ENCODE data around the gene DGKE. TPM values are rescaled to one million over a fixed set of nuclear protein-coding genes. Genes with fewer than 3 reads are reported as not detected.

DGKE gene
- total and polyA plus RNA-seq, 2 of the 13 experiments (the other 11 are each of a cell fraction or from before 2014, with no cell fraction given): 3.2 to 5.3 TPM

GRCh38 chr17:56909742-56910508, 76.0 kb downstream of the DGKE start (continued):
- TF ChIP-seq TFDP1 (CRISPR knock-in tag; IDR thresholded peaks at IDR 0.05; ENCODE audit: borderline replicate concordance): no peak
- no peak for TF ChIP-seq ADNP (CRISPR knock-in tag; IDR thresholded peaks at IDR 0.05)
- no peak for TF ChIP-seq ZNF333 (CRISPR knock-in tag; IDR thresholded peaks at IDR 0.05; ENCODE audit: borderline replicate concordance)
- no peak for TF ChIP-seq ISX (CRISPR knock-in tag; conservative IDR thresholded peaks at IDR 0.05)
- TF ChIP-seq XBP1 (CRISPR knock-in tag; IDR thresholded peaks at IDR 0.05): no peak
- TF ChIP-seq ZNF572 (CRISPR knock-in tag; IDR thresholded peaks at IDR 0.05): no peak
- no peak for TF ChIP-seq TMF1 (CRISPR knock-in tag; IDR thresholded peaks at IDR 0.05; ENCODE audit: low read depth)
- TF ChIP-seq FOXK2 (IDR thresholded peaks at IDR 0.05): no peak
- TF ChIP-seq SIN3B (IDR thresholded peaks at IDR 0.05; ENCODE audit: low read length): no peak
- TF ChIP-seq ZNF318 (CRISPR knock-in tag; IDR thresholded peaks at IDR 0.05): no peak
- no peak for TF ChIP-seq ZGPAT (CRISPR knock-in tag; IDR thresholded peaks at IDR 0.05)
- TF ChIP-seq RFX3 (CRISPR knock-in tag; IDR thresholded peaks at IDR 0.05): no peak
- TF ChIP-seq ZNF460 (CRISPR knock-in tag; IDR thresholded peaks at IDR 0.05; ENCODE audit: borderline replicate concordance): no peak
- no peak for TF ChIP-seq ZKSCAN5 (CRISPR knock-in tag; IDR thresholded peaks at IDR 0.05)
- no peak for TF ChIP-seq RBM39 (IDR thresholded peaks at IDR 0.05; ENCODE audit: low read depth, low read length, poor library complexity, severe bottlenecking)
- no peak for TF ChIP-seq BRD4 (CRISPR knock-in tag; IDR thresholded peaks at IDR 0.05)
- TF ChIP-seq ZNF550 (CRISPR knock-in tag; IDR thresholded peaks at IDR 0.05; ENCODE audit: borderline replicate concordance): no peak
- no peak for TF ChIP-seq BRF2 (CRISPR knock-in tag; IDR thresholded peaks at IDR 0.05)

All from HepG2 (cell line).